Measurements from ENCODE around the gene TCHH. TPM values are rescaled to one million over a fixed set of nuclear protein-coding genes. Genes with fewer than 3 reads are reported as not detected.

The TCHH gene
- total RNA-seq, 1 experiment from 2014 or later: 0.24 TPM

- intact Hi-C loops (cut with micrococcal nuclease; ENCODE audit: unreplicated experiment): no loop called here
- no peak for DNase-seq (ENCODE audit: low spot score)
- BruUV-seq (replicated peaks): no TSS peak
- TF ChIP-seq CTCF (conservative IDR thresholded peaks at IDR 0.05; ENCODE audit: low read depth, low read length) (no peak), EZH2 (IDR thresholded peaks at IDR 0.05; ENCODE audit: borderline replicate concordance, low read depth, low read length, poor library complexity, severe bottlenecking) (peak; percentile 72)
- ChIA-PET POLR2A (ENCODE audit: low non-redundant PET) (no interaction called here), CTCF (no interaction called here)
- Histone ChIP-seq H3K4me1 (ENCODE audit: insufficient read depth, low read length, poor library complexity, severe bottlenecking) (peaks cover 30% of the 10 kb centered on the region), H3K9me3 (ENCODE audit: low read depth, low read length, poor library complexity, severe bottlenecking) (peaks cover 12% of the 10 kb centered on the region), H3K27me3 (replicated peaks; ENCODE audit: insufficient read depth, low read depth, low read length, poor library complexity) (peaks cover 98% of the 10 kb centered on the region), H3K36me3 (ENCODE audit: insufficient read depth, low read length, poor library complexity, severe bottlenecking) (no peaks in the 10 kb centered on the region), H3K27ac (ENCODE audit: low read depth, low read length, poor library complexity, severe bottlenecking) (no peak overlapping the region), H3K4me3 (ENCODE audit: low read depth, low read length, poor library complexity, severe bottlenecking) (peak overlapping the region; percentile 25)
These were observed 2.3 kb downstream of the TCHH start for GRCh38 chr1:152112885-152113432.

GRCh38 chr1:152112101-152112884 is 3.0 kb downstream of the TCHH start:
- DNase-seq (ENCODE audit: low spot score): peak; percentile 30

GRCh38 chr1:152111515-152111968 is 3.7 kb downstream of the TCHH start:
- DNase-seq (ENCODE audit: low spot score): peak; percentile 78
- Histone ChIP-seq H3K36me3 (ENCODE audit: insufficient read depth, low read length, poor library complexity, severe bottlenecking) (no peaks in the 10 kb centered on the region), H3K4me3 (ENCODE audit: low read depth, low read length, poor library complexity, severe bottlenecking) (peak overlapping the region; percentile 42), H3K4me1 (ENCODE audit: insufficient read depth, low read length, poor library complexity, severe bottlenecking) (peaks cover 30% of the 10 kb centered on the region), H3K27me3 (replicated peaks; ENCODE audit: insufficient read depth, low read depth, low read length, poor library complexity) (peaks cover 98% of the 10 kb centered on the region), H3K9me3 (ENCODE audit: low read depth, low read length, poor library complexity, severe bottlenecking) (peaks cover 26% of the 10 kb centered on the region), H3K27ac (ENCODE audit: low read depth, low read length, poor library complexity, severe bottlenecking) (no peak overlapping the region)
- BruUV-seq (replicated peaks): no TSS peak
- CTCF ChIA-PET: interaction anchor here (0.6 to 0.7 kb wide), 3 partner anchors 20 to 830 kb away, joined by 3 to 6 read pairs (median 5); no protein-coding TSS in a partner anchor
- TF ChIP-seq EZH2 (IDR thresholded peaks at IDR 0.05; ENCODE audit: borderline replicate concordance, low read depth, low read length, poor library complexity, severe bottlenecking) (no peak), CTCF (conservative IDR thresholded peaks at IDR 0.05; ENCODE audit: low read depth, low read length) (no peak)
- POLR2A ChIA-PET (ENCODE audit: low non-redundant PET): interaction anchor here (0.9 kb wide), 1 partner anchor 25 kb away, joined by 14 read pairs; no protein-coding TSS in a partner anchor
- intact Hi-C loops (cut with micrococcal nuclease; ENCODE audit: unreplicated experiment): no loop called here

More at GRCh38 chr1:152112101-152112884, 3.0 kb downstream of the TCHH start:
- Histone ChIP-seq H3K4me3 (ENCODE audit: low read depth, low read length, poor library complexity, severe bottlenecking) (peak overlapping the region; percentile 25), H3K9me3 (ENCODE audit: low read depth, low read length, poor library complexity, severe bottlenecking) (peaks cover 19% of the 10 kb centered on the region), H3K27me3 (replicated peaks; ENCODE audit: insufficient read depth, low read depth, low read length, poor library complexity) (peaks cover 98% of the 10 kb centered on the region), H3K27ac (ENCODE audit: low read depth, low read length, poor library complexity, severe bottlenecking) (no peak overlapping the region), H3K4me1 (ENCODE audit: insufficient read depth, low read length, poor library complexity, severe bottlenecking) (peaks cover 30% of the 10 kb centered on the region), H3K36me3 (ENCODE audit: insufficient read depth, low read length, poor library complexity, severe bottlenecking) (no peaks in the 10 kb centered on the region)
- intact Hi-C loops (cut with micrococcal nuclease; ENCODE audit: unreplicated experiment): no loop called here
- BruUV-seq (replicated peaks): no TSS peak
- TF ChIP-seq CTCF (conservative IDR thresholded peaks at IDR 0.05; ENCODE audit: low read depth, low read length) (no peak), EZH2 (IDR thresholded peaks at IDR 0.05; ENCODE audit: borderline replicate concordance, low read depth, low read length, poor library complexity, severe bottlenecking) (no peak)
- POLR2A ChIA-PET (ENCODE audit: low non-redundant PET): no interaction called here
- CTCF ChIA-PET: interaction anchor here (0.6 to 0.7 kb wide), 2 partner anchors 413 to 831 kb away, joined by 5 to 6 read pairs; no protein-coding TSS in a partner anchor

All from A673 (cell line).